ENCODE measurements around the gene SPEF1. TPM values are rescaled to one million over a fixed set of nuclear protein-coding genes. Genes with fewer than 3 reads are reported as not detected.

Gene SPEF1
- total and polyA plus RNA-seq, 10 of the 15 experiments (the other 5 are each of a cell fraction or from before 2014, with no cell fraction given) = 0.12 TPM; not detected in 9

- intact Hi-C loops (cut with micrococcal nuclease; ENCODE audit: unreplicated experiment) (no loop called here), in situ Hi-C loops (cut with MboI) (no loop called here)
- ATAC-seq (no peak), FAIRE-seq (no peak), DNase-seq (ENCODE audit: low read depth, low spot score) (no peak)
- no peaks in the 10 kb centered on the region for H3K27me3 ChIP-seq (replicated peaks in 1 of 2; ENCODE audit: control insufficient read depth in 2 of 2, insufficient read depth in 2 of 2, low read length in 1 of 2)
- no peaks in the 10 kb centered on the region for H4K20me1 ChIP-seq (ENCODE audit: control insufficient read depth, insufficient read depth)
- H3K4me3 ChIP-seq = no peak overlapping the region
- peaks cover 23 to 28% of the 10 kb centered on the region in 2 experiments for H3K36me3 ChIP-seq (ENCODE audit: control insufficient read depth in 2 of 2, insufficient read depth in 2 of 2, low read length in 1 of 2)
- 96% methylated on average over 8 of the region's 8 CpGs for WGBS (ENCODE audit: insufficient coverage, insufficient replicate concordance, low lambda C conversion rate, missing lambda C conversion rate)
- ChIA-PET POLR2A (interaction anchor here (0.5 to 1.3 kb wide), 4 partner anchors 8 to 33 kb away, joined by 3 to 6 read pairs (median 3); partner anchors contain the start of genes ADISSP and AP5S1), RAD21 (ENCODE audit: unreplicated experiment) (no interaction called here), CTCF (interaction anchor here (0.6 to 3.8 kb wide), 2 partner anchors 18 to 53 kb away, joined by 3 to 33 read pairs; partner anchors contain the start of gene AP5S1), SMC1A (ENCODE audit: uncharacterized antibody, unreplicated experiment) (interaction anchor here (0.8 to 2.3 kb wide), 4 partner anchors 12 to 42 kb away, joined by 3 to 6 read pairs (median 6); no protein-coding TSS in a partner anchor)
- H3K27ac ChIP-seq (ENCODE audit: control insufficient read depth, insufficient read depth) = no peak overlapping the region
- no peak overlapping the region for H3K9ac ChIP-seq (ENCODE audit: control insufficient read depth, insufficient read depth, low read length)
- peaks cover 18% of the 10 kb centered on the region for H3K79me2 ChIP-seq (ENCODE audit: control insufficient read depth, insufficient read depth, low read length)
- no peaks in the 10 kb centered on the region for H3K9me3 ChIP-seq (replicated peaks; ENCODE audit: control insufficient read depth, insufficient read depth, low read length)
- BruUV-seq (replicated peaks) = no TSS peak
- H2AFZ ChIP-seq (ENCODE audit: control insufficient read depth, low read depth, low read length) = no peak overlapping the region
- TF ChIP-seq ELK1 (IDR thresholded peaks at IDR 0.05; ENCODE audit: low read depth, low read length) (no peak), NFIC (IDR thresholded peaks at IDR 0.05; ENCODE audit: low read depth, low read length) (no peak), E2F4 (IDR thresholded peaks at IDR 0.05; ENCODE audit: low read depth, low read length) (no peak), SPI1 (IDR thresholded peaks at IDR 0.05; ENCODE audit: borderline replicate concordance, insufficient read depth, low read depth, low read length) (no peak), IKZF1 (conservative IDR thresholded peaks at IDR 0.05) (no peak), TCF3 (IDR thresholded peaks at IDR 0.05; ENCODE audit: borderline replicate concordance, insufficient read depth, low read depth, low read length) (no peak), FOXM1 (IDR thresholded peaks at IDR 0.05; ENCODE audit: low read depth, low read length) (no peak), CHD2 (IDR thresholded peaks at IDR 0.05; ENCODE audit: borderline replicate concordance, low read depth, low read length) (no peak), EGR1 (IDR thresholded peaks at IDR 0.05; ENCODE audit: borderline replicate concordance in 1 of 2, low read depth in 2 of 2, low read length in 2 of 2) (no peak), GATAD2B (conservative IDR thresholded peaks at IDR 0.05; ENCODE audit: low read depth) (no peak), TCF7 (IDR thresholded peaks at IDR 0.05; ENCODE audit: borderline replicate concordance) (no peak)
- peaks cover 41% of the 10 kb centered on the region for H3K4me1 ChIP-seq (ENCODE audit: control insufficient read depth, insufficient read depth, low read length)
- H3K4me2 ChIP-seq (ENCODE audit: control insufficient read depth, insufficient read depth) = no peak overlapping the region
Measured at GRCh38 chr20:3800878-3801260, 19.6 kb upstream of the SPEF1 start.
